ENCODE data around the gene TMA7. TPM values are rescaled to one million over a fixed set of nuclear protein-coding genes. Genes with fewer than 3 reads are reported as not detected.

TMA7 gene
- total and polyA plus RNA-seq, 2 donors (not counting 3 experiments of a cell fraction or from before 2014, with no cell fraction given), result 137 to 306 TPM

GRCh38 chr3:48413086-48413485 lies 27.0 kb upstream of the TMA7 start:
- Histone ChIP-seq H3K4me1 (ENCODE audit: control insufficient read depth, extremely low read depth, insufficient read depth, low read length) (no peaks in the 10 kb centered on the region), H3K4me2 (ENCODE audit: insufficient read depth, low read length) (no peak overlapping the region), H3K9me1 (replicated peaks; ENCODE audit: control insufficient read depth, extremely low read depth, insufficient read depth, low read length) (no peaks in the 10 kb centered on the region), H3K4me3 (replicated peaks in 1 of 3; ENCODE audit: insufficient read depth in 1 of 3, low read depth in 1 of 3, low read length in 3 of 3) (no peak overlapping the region), H2AFZ (ENCODE audit: low read depth, low read length) (no peak overlapping the region), H3K79me2 (ENCODE audit: control insufficient read depth, insufficient read depth, low read length) (no peaks in the 10 kb centered on the region), H3K9ac (replicated peaks; ENCODE audit: extremely low read depth, insufficient read depth, low read length) (no peak overlapping the region), H4K20me1 (replicated peaks; ENCODE audit: control insufficient read depth, extremely low read depth, insufficient read depth, low read length) (no peaks in the 10 kb centered on the region), H3K9me3 (replicated peaks; ENCODE audit: control insufficient read depth, insufficient read depth, low read length) (no peaks in the 10 kb centered on the region), H3K36me3 (ENCODE audit: control insufficient read depth in 2 of 2, extremely low read depth in 1 of 2, insufficient read depth in 2 of 2, low read length in 2 of 2) (peaks cover 0 to 36% of the 10 kb centered on the region in 2 experiments), H3K27ac (ENCODE audit: insufficient read depth, low read depth, low read length) (no peak overlapping the region), H3K27me3 (ENCODE audit: control insufficient read depth in 2 of 2, insufficient read depth in 2 of 2, low read length in 2 of 2) (no peaks in the 10 kb centered on the region)
- DNase-seq (ENCODE audit: low read depth, low spot score) (no peak), FAIRE-seq (no peak)
- intact Hi-C loops (cut with micrococcal nuclease), result no loop called here
- CTCF ChIA-PET, result interaction anchor here (1.4 to 4.3 kb wide), 2 partner anchors 12 to 23 kb away, joined by 8 to 12 read pairs; no protein-coding TSS in a partner anchor
- TF ChIP-seq MYC (IDR thresholded peaks at IDR 0.05; ENCODE audit: low read depth, low read length), result no peak
- TF ChIP-seq FOS (IDR thresholded peaks at IDR 0.05; ENCODE audit: borderline replicate concordance, insufficient read depth, low read length), result no peak
- BruUV-seq (replicated peaks), result no TSS peak
- dilution Hi-C loops (cut with MboI; ENCODE audit: extremely low pct_ligation_motif_present, low sequenced_read_pairs), result no loop called here
- POLR2A ChIA-PET, result no interaction called here

GRCh38 chr3:48413611-48414010 lies 26.4 kb upstream of the TMA7 start:
- POLR2A ChIA-PET, result no interaction called here
- Histone ChIP-seq H3K27ac (ENCODE audit: insufficient read depth, low read depth, low read length) (no peak overlapping the region), H3K27me3 (ENCODE audit: control insufficient read depth in 2 of 2, insufficient read depth in 2 of 2, low read length in 2 of 2) (no peaks in the 10 kb centered on the region), H3K4me1 (ENCODE audit: control insufficient read depth, extremely low read depth, insufficient read depth, low read length) (no peaks in the 10 kb centered on the region), H3K36me3 (ENCODE audit: control insufficient read depth in 2 of 2, extremely low read depth in 1 of 2, insufficient read depth in 2 of 2, low read length in 2 of 2) (peaks cover 0 to 36% of the 10 kb centered on the region in 2 experiments), H3K79me2 (ENCODE audit: control insufficient read depth, insufficient read depth, low read length) (no peaks in the 10 kb centered on the region), H3K4me3 (replicated peaks in 1 of 3; ENCODE audit: insufficient read depth in 1 of 3, low read depth in 1 of 3, low read length in 3 of 3) (no peak overlapping the region), H3K4me2 (ENCODE audit: insufficient read depth, low read length) (no peak overlapping the region), H3K9me3 (replicated peaks; ENCODE audit: control insufficient read depth, insufficient read depth, low read length) (no peaks in the 10 kb centered on the region), H3K9ac (replicated peaks; ENCODE audit: extremely low read depth, insufficient read depth, low read length) (no peak overlapping the region), H2AFZ (ENCODE audit: low read depth, low read length) (no peak overlapping the region), H3K9me1 (replicated peaks; ENCODE audit: control insufficient read depth, extremely low read depth, insufficient read depth, low read length) (no peaks in the 10 kb centered on the region), H4K20me1 (replicated peaks; ENCODE audit: control insufficient read depth, extremely low read depth, insufficient read depth, low read length) (no peaks in the 10 kb centered on the region)
- dilution Hi-C loops (cut with MboI; ENCODE audit: extremely low pct_ligation_motif_present, low sequenced_read_pairs) (no loop called here), intact Hi-C loops (cut with micrococcal nuclease) (no loop called here)
- CTCF ChIA-PET, result interaction anchor here (1.4 to 4.3 kb wide), 2 partner anchors 13 to 23 kb away, joined by 8 to 12 read pairs; no protein-coding TSS in a partner anchor
- DNase-seq (ENCODE audit: low read depth, low spot score) (no peak), FAIRE-seq (no peak)
- TF ChIP-seq MYC (IDR thresholded peaks at IDR 0.05; ENCODE audit: low read depth, low read length) (no peak), MAX (IDR thresholded peaks at IDR 0.05; ENCODE audit: insufficient read depth, insufficient read length) (no peak), EZH2 (IDR thresholded peaks at IDR 0.05; ENCODE audit: borderline replicate concordance, low read depth, low read length, severe bottlenecking) (no peak), FOS (IDR thresholded peaks at IDR 0.05; ENCODE audit: borderline replicate concordance, insufficient read depth, low read length) (no peak), JUN (IDR thresholded peaks at IDR 0.05; ENCODE audit: borderline replicate concordance, insufficient read depth, insufficient read length, low read depth) (no peak), POLR2AphosphoS5 (IDR thresholded peaks at IDR 0.05; ENCODE audit: insufficient read depth, low read depth, low read length) (no peak)
- no TSS peak for BruUV-seq (replicated peaks)

Measured in endothelial cell of umbilical vein (primary cell).